ENCODE results near the gene LHFPL6.

The LHFPL6 gene

DNA sequence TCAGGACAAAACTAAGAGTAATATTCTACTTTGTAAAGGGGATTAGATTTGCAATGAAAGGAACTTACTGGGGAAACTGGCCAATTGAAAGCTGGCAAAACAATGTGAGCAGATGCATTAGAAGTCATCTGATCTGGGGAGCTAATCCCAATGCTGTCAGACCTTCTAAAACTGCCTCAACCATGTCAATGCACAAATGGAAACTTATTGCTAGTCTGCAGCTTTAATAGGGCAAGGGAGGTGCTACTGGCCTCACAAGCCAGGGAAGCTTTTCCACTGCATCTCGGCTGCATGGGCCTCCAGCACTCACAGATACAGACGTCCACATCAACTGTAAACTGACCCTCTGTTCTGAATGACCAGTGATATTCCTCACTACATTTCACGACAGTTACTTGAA lies 154.2 kb downstream of the LHFPL6 start:
- Histone ChIP-seq H3K79me1 (ENCODE audit: low read length) (peaks cover 6% of the 10 kb centered on the region), H3K9me3 (ENCODE audit: insufficient read depth, low read depth, low read length) (no peaks in the 10 kb centered on the region), H4K12ac (ENCODE audit: low read depth, low read length) (no peak overlapping the region), H3K18ac (ENCODE audit: low read length) (no peak overlapping the region), H3K27me3 (ENCODE audit: insufficient read depth, low read length) (no peaks in the 10 kb centered on the region), H3K27ac (ENCODE audit: low read depth, low read length) (no peak overlapping the region), H3K79me2 (ENCODE audit: control insufficient read depth, insufficient read depth, low read length, poor library complexity) (no peaks in the 10 kb centered on the region), H2AK5ac (ENCODE audit: low read length) (no peak overlapping the region), H2AFZ (ENCODE audit: insufficient read depth, low read length, poor library complexity) (no peak overlapping the region), H3K9ac (ENCODE audit: low read length) (no peak overlapping the region), H4K91ac (ENCODE audit: low read depth, low read length) (no peak overlapping the region), H4K8ac (ENCODE audit: low read depth, low read length) (no peak overlapping the region), H3K36me3 (ENCODE audit: control insufficient read depth in 1 of 2, insufficient read depth in 2 of 2, low read length in 2 of 2) (no peaks in the 10 kb centered on the region), H3K4me1 (ENCODE audit: control insufficient read depth in 1 of 2, insufficient read depth in 2 of 2, low read length in 2 of 2) (peaks cover 4 to 6% of the 10 kb centered on the region in 2 experiments), H3K4me2 (ENCODE audit: low read length) (no peak overlapping the region), H3K23ac (ENCODE audit: low read length) (no peak overlapping the region), H3K4me3 (ENCODE audit: low read depth, low read length) (no peak overlapping the region), H2BK5ac (ENCODE audit: low read depth, low read length, poor library complexity) (no peak overlapping the region), H2BK12ac (ENCODE audit: low read length) (no peak overlapping the region), H2BK120ac (ENCODE audit: insufficient read depth, low read length, poor library complexity) (no peak overlapping the region), H3K4ac (ENCODE audit: low read depth, low read length) (no peak overlapping the region), H3K14ac (ENCODE audit: low read length) (no peak overlapping the region)
- no CpG with 5 or more reads among the region's 3 CpGs for WGBS (ENCODE audit: extremely low coverage, insufficient coverage, insufficient read length)
- no peak for DNase-seq

DNA sequence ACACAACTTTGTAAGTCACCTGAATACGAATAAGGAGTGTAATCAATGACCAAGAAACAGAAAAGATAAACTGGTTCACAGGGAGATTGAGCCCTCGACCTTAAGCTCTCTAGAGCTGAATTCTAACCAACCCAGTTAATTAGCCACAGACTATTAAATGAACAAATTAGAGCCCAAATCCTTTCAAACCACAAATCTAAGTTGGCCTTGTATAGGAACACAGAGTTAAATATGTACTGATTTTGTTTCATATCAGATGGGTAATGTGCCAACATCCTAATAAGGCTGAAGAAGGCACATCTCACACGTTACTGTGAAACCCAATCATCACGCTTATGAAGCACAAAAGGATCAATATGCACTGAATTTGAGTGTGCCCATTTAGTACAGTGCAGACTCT lies 156.1 kb downstream of the LHFPL6 start:
- no peak overlapping the region for H4K12ac ChIP-seq (ENCODE audit: low read depth, low read length)
- no peaks in the 10 kb centered on the region for H3K27me3 ChIP-seq (ENCODE audit: insufficient read depth, low read length)
- no peak overlapping the region for H3K27ac ChIP-seq (ENCODE audit: low read depth, low read length)
- H3K4me3 ChIP-seq (ENCODE audit: low read depth, low read length): no peak overlapping the region
- H2AFZ ChIP-seq (ENCODE audit: insufficient read depth, low read length, poor library complexity): no peak overlapping the region
- H2AK5ac ChIP-seq (ENCODE audit: low read length): no peak overlapping the region
- H3K9ac ChIP-seq (ENCODE audit: low read length): no peak overlapping the region
- H3K18ac ChIP-seq (ENCODE audit: low read length): no peak overlapping the region
- no peak overlapping the region for H3K14ac ChIP-seq (ENCODE audit: low read length)
- H3K79me2 ChIP-seq (ENCODE audit: control insufficient read depth, insufficient read depth, low read length, poor library complexity): no peaks in the 10 kb centered on the region
- H3K4me1 ChIP-seq (ENCODE audit: control insufficient read depth in 1 of 2, insufficient read depth in 2 of 2, low read length in 2 of 2): no peaks in the 10 kb centered on the region
- H3K79me1 ChIP-seq (ENCODE audit: low read length): no peaks in the 10 kb centered on the region
- H4K91ac ChIP-seq (ENCODE audit: low read depth, low read length): no peak overlapping the region
- H2BK5ac ChIP-seq (ENCODE audit: low read depth, low read length, poor library complexity): no peak overlapping the region
- no peak overlapping the region for H2BK120ac ChIP-seq (ENCODE audit: insufficient read depth, low read length, poor library complexity)
- no peak for DNase-seq
- no peaks in the 10 kb centered on the region for H3K36me3 ChIP-seq (ENCODE audit: control insufficient read depth in 1 of 2, insufficient read depth in 2 of 2, low read length in 2 of 2)
- no peak overlapping the region for H4K8ac ChIP-seq (ENCODE audit: low read depth, low read length)
- H3K4ac ChIP-seq (ENCODE audit: low read depth, low read length): no peak overlapping the region
- no CpG with 5 or more reads among the region's 4 CpGs for WGBS (ENCODE audit: extremely low coverage, insufficient coverage, insufficient read length)
- no peak overlapping the region for H3K23ac ChIP-seq (ENCODE audit: low read length)
- no peak overlapping the region for H3K4me2 ChIP-seq (ENCODE audit: low read length)
- H2BK12ac ChIP-seq (ENCODE audit: low read length): no peak overlapping the region
- H3K9me3 ChIP-seq (ENCODE audit: insufficient read depth, low read depth, low read length): no peaks in the 10 kb centered on the region

DNA sequence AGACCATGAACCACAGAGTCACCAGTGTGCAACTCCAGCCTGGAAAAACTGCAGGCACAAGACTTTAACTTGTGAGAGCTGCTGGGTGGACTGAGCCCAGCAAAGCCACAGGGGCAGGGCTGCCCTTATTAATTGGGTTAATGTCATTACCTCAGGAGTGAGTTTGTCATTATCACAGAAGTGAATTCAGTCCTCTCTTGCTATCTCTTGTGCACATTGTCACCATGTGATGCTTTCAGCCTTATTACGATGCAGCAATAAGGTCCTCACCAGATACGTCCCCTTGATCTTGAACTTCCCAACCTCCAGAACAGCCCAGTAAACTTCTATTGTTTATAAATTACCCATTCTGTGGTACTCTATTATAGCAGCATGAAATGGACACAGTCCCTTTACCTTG lies 158.1 kb downstream of the LHFPL6 start:
- WGBS (ENCODE audit: extremely low coverage, insufficient coverage, insufficient read length): no CpG with 5 or more reads among the region's 2 CpGs

DNA sequence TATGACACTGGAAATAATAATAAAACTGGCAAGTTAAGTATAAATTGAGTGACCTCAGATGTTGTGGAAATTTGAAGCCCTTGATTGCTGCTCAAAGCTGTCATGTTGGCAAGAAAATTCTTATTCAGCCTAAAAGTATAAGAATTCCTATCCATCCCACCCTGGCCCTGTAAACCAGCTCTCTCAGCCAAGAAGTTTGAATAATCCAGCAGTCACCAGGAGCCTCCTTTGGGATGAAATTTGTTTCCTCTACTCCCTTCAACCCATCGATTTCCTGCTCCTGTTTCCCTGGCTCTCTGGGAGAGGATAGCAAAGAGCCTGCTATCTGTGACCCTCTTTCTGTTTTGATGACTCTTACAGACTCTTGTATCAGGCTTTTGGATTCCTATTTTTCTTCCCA lies 169.3 kb downstream of the LHFPL6 start:
- no peak overlapping the region for H2BK5ac ChIP-seq (ENCODE audit: low read depth, low read length, poor library complexity)
- H3K18ac ChIP-seq (ENCODE audit: low read length): no peak overlapping the region
- peaks cover 0 to 2% of the 10 kb centered on the region in 2 experiments for H3K36me3 ChIP-seq (ENCODE audit: control insufficient read depth in 1 of 2, insufficient read depth in 2 of 2, low read length in 2 of 2)
- H2BK12ac ChIP-seq (ENCODE audit: low read length): no peak overlapping the region
- no peak overlapping the region for H3K9ac ChIP-seq (ENCODE audit: low read length)
- H4K12ac ChIP-seq (ENCODE audit: low read depth, low read length): no peak overlapping the region
- H3K4me2 ChIP-seq (ENCODE audit: low read length): no peak overlapping the region
- H3K9me3 ChIP-seq (ENCODE audit: insufficient read depth, low read depth, low read length): peaks cover 2% of the 10 kb centered on the region
- no peak for DNase-seq
- no CpG with 5 or more reads among the region's 1 CpG for WGBS (ENCODE audit: extremely low coverage, insufficient coverage, insufficient read length)
- no peak overlapping the region for H2AFZ ChIP-seq (ENCODE audit: insufficient read depth, low read length, poor library complexity)
- H3K27ac ChIP-seq (ENCODE audit: low read depth, low read length): no peak overlapping the region
- no peak overlapping the region for H3K14ac ChIP-seq (ENCODE audit: low read length)
- H3K4me3 ChIP-seq (ENCODE audit: low read depth, low read length): no peak overlapping the region
- no peaks in the 10 kb centered on the region for H3K79me1 ChIP-seq (ENCODE audit: low read length)
- H2BK120ac ChIP-seq (ENCODE audit: insufficient read depth, low read length, poor library complexity): no peak overlapping the region
- H2AK5ac ChIP-seq (ENCODE audit: low read length): no peak overlapping the region
- H3K79me2 ChIP-seq (ENCODE audit: control insufficient read depth, insufficient read depth, low read length, poor library complexity): no peaks in the 10 kb centered on the region
- no peaks in the 10 kb centered on the region for H3K27me3 ChIP-seq (ENCODE audit: insufficient read depth, low read length)
- H3K4ac ChIP-seq (ENCODE audit: low read depth, low read length): no peak overlapping the region
- H4K8ac ChIP-seq (ENCODE audit: low read depth, low read length): no peak overlapping the region
- H4K91ac ChIP-seq (ENCODE audit: low read depth, low read length): no peak overlapping the region
- H3K23ac ChIP-seq (ENCODE audit: low read length): no peak overlapping the region
- no peaks in the 10 kb centered on the region for H3K4me1 ChIP-seq (ENCODE audit: control insufficient read depth in 1 of 2, insufficient read depth in 2 of 2, low read length in 2 of 2)

More for the DNA sequence above, 158.1 kb downstream of the LHFPL6 start:
- H3K4me1 ChIP-seq (ENCODE audit: control insufficient read depth in 1 of 2, insufficient read depth in 2 of 2, low read length in 2 of 2): no peaks in the 10 kb centered on the region
- H2AFZ ChIP-seq (ENCODE audit: insufficient read depth, low read length, poor library complexity): no peak overlapping the region
- H2BK12ac ChIP-seq (ENCODE audit: low read length): no peak overlapping the region
- H3K27ac ChIP-seq (ENCODE audit: low read depth, low read length): no peak overlapping the region
- H3K9me3 ChIP-seq (ENCODE audit: insufficient read depth, low read depth, low read length): no peaks in the 10 kb centered on the region
- no peak overlapping the region for H4K12ac ChIP-seq (ENCODE audit: low read depth, low read length)
- H4K8ac ChIP-seq (ENCODE audit: low read depth, low read length): no peak overlapping the region
- no peak overlapping the region for H3K9ac ChIP-seq (ENCODE audit: low read length)
- H3K23ac ChIP-seq (ENCODE audit: low read length): no peak overlapping the region
- H2AK5ac ChIP-seq (ENCODE audit: low read length): no peak overlapping the region
- H2BK5ac ChIP-seq (ENCODE audit: low read depth, low read length, poor library complexity): no peak overlapping the region
- H2BK120ac ChIP-seq (ENCODE audit: insufficient read depth, low read length, poor library complexity): no peak overlapping the region
- no peak for DNase-seq
- no peaks in the 10 kb centered on the region for H3K79me1 ChIP-seq (ENCODE audit: low read length)
- no peak overlapping the region for H3K4me2 ChIP-seq (ENCODE audit: low read length)
- H3K79me2 ChIP-seq (ENCODE audit: control insufficient read depth, insufficient read depth, low read length, poor library complexity): no peaks in the 10 kb centered on the region
- H3K18ac ChIP-seq (ENCODE audit: low read length): no peak overlapping the region
- no peaks in the 10 kb centered on the region for H3K36me3 ChIP-seq (ENCODE audit: control insufficient read depth in 1 of 2, insufficient read depth in 2 of 2, low read length in 2 of 2)
- H3K14ac ChIP-seq (ENCODE audit: low read length): no peak overlapping the region
- no peaks in the 10 kb centered on the region for H3K27me3 ChIP-seq (ENCODE audit: insufficient read depth, low read length)
- no peak overlapping the region for H3K4me3 ChIP-seq (ENCODE audit: low read depth, low read length)
- H4K91ac ChIP-seq (ENCODE audit: low read depth, low read length): no peak overlapping the region
- H3K4ac ChIP-seq (ENCODE audit: low read depth, low read length): no peak overlapping the region

Data from trophoblast cell (in vitro differentiated cells and primary cell).